ENCODE data around the gene ZNF175.

Gene ZNF175

DNA sequence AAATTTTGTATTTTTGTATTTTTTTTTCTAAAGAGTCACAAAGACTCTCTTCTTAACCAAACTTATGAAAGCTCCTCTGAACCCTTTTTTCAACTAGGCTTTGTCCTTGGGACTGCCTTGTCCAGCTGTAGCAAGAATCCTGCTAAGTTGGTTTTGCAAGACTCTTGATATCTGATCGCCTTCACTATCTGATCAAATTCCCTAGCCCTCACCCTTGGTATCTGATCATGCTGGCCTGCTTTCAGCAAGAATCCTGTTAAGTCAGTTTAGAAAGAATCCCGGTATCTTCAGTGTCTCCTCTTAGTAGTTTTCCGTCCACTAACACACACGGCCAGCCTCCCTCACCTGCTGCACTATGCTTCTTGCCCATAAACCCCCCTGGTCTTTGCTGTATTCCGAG lies 61.0 kb downstream of the ZNF175 start:
- DNase-seq (ENCODE audit: low spot score): no peak

GRCh38 chr19:51637362-51637978 lies 66.4 kb downstream of the ZNF175 start:
- no peak for DNase-seq (ENCODE audit: low spot score)

GRCh38 chr19:51639916-51640315 lies 68.8 kb downstream of the ZNF175 start:
- no peak for DNase-seq (ENCODE audit: low spot score)

DNA sequence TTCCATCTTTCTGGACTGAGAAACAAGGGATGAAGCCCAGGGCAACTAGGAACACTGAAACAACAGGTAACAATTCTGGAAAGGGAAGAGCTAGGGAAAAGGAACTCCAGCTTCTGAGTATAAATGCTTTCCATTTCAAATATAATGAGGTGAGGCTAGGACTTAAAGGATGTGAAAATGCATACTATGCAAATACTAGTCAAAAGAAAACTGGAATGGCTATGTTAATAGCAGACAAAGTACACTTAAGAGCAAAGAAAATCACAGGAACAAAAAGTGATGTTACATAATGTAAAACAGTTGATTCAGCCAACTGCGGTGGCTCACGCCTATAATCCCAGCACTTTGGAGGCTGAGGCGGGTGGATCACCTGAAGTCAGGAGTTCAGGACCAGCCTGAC lies 69.3 kb downstream of the ZNF175 start:
- no peak for DNase-seq (ENCODE audit: low spot score)

DNA sequence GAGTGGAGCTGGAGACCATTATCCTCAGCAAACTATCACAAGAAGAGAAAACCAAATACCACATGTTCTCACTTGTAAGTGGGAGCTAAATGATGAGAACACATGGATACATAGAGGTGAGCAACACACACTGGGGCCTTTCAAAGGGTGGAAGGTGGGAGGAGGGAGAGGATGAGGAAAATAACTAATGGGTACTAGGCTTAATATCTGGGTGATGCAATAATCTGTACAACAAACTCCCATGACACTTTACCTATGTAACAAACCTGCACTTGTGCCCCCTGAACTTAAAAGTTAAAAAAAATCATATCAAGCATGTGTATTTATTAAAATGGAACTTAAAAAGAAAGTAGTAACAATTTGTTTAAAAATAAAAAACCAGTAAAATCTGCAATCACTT lies 70.6 kb downstream of the ZNF175 start:
- DNase-seq (ENCODE audit: low spot score): no peak
